GM18498 (cell line): Measurements from ENCODE around the gene ZBTB24.
"Not testable (repeated sequence)": the region's sequence is repeated elsewhere in the genome, so short reads cannot be mapped to it uniquely, and the experiment has no call there.

Experiments used
- ATAC-seq: cut with Tn5 transposase; IDR thresholded peaks from one replicate; pipeline ENCODE4 v1.9.1; 2021; ENCODE audit warnings: mild to moderate bottlenecking, moderate library complexity; ENCODE audit not compliant: unreplicated experiment

ZBTB24 gene

DNA sequence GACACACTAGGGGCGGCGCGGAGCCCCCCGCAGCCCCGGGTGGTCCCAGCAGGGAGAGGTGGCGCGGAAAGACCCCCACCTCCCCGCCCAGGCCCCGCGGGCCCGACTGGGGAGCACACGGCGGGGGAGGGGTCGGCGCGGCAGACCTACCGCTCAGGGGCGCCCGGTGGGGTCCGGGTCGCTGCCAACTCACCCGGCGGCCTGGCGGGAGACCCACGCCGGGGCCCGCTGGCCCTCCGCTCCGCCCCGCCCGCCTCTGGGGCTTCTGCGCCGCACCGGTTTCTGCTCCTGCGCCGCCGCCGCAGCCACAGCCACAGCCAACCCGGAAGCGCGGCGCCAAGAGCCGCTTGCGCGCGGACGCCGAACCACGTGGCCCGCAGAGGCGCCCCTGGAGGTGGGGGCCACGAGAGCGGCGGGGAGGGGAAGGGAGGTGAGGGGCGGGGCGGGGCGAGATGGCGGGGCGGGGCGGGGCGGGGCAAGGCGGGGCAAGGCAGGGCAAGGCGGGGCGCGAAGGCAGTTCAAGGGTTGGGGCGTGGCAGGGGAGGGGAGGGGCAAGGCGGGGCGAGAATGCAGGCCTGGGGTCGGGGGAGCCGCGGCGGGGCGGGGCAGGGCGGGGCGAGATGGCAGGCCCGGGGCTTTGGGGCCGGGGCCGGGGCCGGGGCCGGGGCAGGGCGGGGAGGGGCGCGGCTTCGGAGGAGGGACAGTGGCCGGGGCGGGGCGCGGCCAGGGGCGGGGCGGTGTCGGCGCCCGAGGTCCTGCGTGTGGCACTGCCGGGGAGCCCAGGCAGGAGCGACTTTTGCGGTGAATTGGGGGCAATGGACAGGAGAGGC lies at the start of gene ZBTB24:
TSS of gene ZBTB24 (minus strand) at position 315 of the 830 bp plus-strand sequence. CDS start 1,193 bp downstream, outside the sequence.
- peak; percentile 92 for ATAC-seq

- no peak for ATAC-seq
Measured at GRCh38 chr6:109531446-109531845, 48.4 kb upstream of the ZBTB24 start.

DNA sequence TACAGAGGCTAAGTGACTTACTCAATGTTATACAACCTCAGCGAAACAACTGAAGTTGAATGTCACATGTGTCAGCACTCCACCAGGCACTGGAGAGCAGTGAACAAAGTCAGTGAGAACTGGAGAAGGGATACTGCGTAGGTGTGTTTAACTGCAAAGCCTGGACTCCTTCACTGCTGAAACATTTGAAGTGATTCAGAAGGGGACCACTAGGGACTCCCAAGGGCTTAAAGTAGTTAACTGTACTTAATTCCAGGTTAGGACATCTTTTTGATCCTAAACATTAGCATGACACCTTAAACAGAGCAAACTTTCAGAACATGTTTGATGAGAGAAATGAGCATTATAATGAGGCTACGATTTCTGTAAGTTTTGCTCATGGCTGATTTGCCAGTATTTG lies 45.0 kb upstream of the ZBTB24 start:
- no peak for ATAC-seq

DNA sequence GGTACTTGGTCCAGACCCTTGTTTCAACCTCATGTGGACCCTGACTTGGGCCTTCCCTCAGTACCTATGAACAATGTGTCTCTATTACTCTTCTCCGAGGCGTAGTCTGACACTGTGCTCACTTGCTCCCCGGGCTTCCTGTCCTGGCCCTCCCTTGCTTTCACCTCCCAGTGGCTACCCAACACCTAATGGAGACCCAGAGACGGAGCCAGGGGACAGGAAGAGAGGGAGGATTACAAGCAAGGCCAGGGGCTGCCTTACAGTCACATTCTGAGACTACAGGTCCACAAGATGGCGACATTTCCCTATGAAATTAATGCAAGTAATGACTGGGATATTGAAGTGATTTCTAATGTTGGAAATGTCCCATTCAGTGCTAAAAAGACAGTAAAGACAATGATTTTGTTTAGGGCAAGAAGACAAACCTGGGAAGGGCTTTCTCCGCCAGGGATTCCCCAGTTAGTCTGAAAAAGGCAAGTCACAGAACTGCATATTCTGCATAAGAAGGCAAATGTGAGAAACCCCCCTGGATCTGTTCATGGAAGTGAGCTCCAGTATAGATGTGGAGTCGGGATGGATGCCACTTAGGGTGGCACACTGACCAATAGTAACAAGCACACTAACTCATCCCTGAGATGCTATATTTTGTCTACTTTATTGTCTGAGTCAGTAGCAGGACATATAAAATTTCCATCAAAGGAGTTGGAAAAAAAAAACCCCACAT lies 44.0 kb upstream of the ZBTB24 start:
- ATAC-seq = peak; percentile 70

DNA sequence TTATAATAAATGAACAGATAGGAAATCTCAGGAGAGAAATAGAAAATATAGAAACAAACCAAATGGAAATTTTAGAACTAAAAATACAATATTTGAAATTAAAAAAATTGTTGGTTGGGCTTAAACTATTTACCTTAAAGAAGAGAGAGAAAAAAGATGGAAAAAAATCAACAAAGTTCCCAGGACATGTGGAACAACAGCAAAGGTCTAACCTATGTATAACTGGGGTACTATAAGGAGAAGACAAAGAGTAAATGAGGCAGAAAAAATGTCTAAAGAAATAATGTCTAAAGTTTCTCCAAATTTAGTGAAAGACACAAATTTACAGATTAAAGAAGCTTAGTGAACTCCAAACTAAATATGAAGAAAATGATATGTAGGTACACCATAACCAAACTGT lies 41.1 kb upstream of the ZBTB24 start:
- no peak for ATAC-seq

GRCh38 chr6:109523478-109523877 lies 40.5 kb upstream of the ZBTB24 start:
- ATAC-seq = no peak

- no peak for ATAC-seq
Measured at GRCh38 chr6:109521080-109521479, 38.1 kb upstream of the ZBTB24 start.

GRCh38 chr6:109519647-109520046 lies 36.6 kb upstream of the ZBTB24 start:
- ATAC-seq = not testable (repeated sequence)

GRCh38 chr6:109516929-109517328 lies 33.9 kb upstream of the ZBTB24 start:
- no peak for ATAC-seq

GRCh38 chr6:109515781-109516409 lies 32.9 kb upstream of the ZBTB24 start:
- ATAC-seq = no peak

DNA sequence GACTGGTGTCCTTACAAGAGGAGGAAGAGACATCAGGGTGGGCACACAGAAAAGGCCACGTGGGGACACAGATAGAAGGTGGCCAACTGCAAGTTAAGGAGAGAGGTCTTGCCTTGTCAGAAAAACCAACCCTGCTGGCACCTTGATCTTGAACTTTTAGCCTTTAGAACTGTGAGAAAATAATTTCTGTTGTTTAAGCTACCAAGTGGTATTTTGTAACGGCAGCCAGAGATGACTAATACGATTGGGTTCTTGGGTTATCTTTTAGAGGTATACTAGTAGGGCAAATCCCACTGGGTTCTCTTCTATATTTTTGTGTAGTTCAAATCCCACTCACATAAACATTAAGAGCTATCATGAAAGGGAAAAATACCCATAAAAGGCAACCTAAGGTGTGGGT lies 31.9 kb upstream of the ZBTB24 start:
- no peak for ATAC-seq

DNA sequence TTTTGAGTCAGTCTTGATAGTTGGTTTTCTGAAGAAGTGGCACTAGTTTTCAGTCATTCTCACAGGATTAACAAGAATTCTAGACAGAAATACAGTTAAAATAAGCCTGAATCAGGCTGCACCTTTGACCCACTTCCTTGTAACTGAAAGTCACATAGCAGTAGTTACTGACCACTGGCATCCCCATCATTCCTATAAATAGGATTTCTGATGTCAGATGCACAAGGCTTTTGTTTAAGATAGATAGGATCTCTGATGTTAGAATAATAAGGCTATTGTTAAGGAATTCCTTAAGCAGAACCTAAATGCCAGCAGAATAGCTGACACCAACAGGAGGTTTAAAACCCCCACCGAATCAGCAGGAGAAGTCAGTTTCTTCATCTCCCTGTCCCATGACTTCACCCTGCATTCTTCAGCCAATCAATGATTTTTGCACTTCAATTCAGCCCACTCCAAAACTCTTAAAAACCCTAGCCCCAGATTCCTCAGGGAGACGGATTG lies 30.6 kb upstream of the ZBTB24 start:
- no peak for ATAC-seq

- no peak for ATAC-seq
Measured at GRCh38 chr6:109512271-109512817, 29.3 kb upstream of the ZBTB24 start.

- ATAC-seq = no peak
Measured at GRCh38 chr6:109511832-109512231, 28.8 kb upstream of the ZBTB24 start.

DNA sequence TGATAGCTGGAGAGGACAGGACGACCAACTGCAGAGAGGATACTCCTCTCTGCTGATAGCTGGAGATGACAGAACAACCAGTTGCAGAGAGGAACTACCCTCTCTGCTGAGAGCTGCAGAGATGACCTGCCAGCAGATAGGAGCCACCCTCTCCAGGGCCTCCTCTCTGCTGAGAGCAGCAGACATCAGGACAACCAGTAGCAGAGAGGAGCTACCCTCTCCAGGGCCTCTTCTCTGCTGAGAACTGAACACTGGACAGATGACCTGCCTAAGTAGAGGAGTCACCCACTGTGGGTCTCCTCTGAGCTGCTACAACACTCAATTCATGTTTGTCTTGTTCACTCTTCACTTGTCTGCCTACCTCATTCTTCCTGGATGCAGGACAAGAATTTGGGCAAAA lies 27.3 kb upstream of the ZBTB24 start:
- no peak for ATAC-seq

DNA sequence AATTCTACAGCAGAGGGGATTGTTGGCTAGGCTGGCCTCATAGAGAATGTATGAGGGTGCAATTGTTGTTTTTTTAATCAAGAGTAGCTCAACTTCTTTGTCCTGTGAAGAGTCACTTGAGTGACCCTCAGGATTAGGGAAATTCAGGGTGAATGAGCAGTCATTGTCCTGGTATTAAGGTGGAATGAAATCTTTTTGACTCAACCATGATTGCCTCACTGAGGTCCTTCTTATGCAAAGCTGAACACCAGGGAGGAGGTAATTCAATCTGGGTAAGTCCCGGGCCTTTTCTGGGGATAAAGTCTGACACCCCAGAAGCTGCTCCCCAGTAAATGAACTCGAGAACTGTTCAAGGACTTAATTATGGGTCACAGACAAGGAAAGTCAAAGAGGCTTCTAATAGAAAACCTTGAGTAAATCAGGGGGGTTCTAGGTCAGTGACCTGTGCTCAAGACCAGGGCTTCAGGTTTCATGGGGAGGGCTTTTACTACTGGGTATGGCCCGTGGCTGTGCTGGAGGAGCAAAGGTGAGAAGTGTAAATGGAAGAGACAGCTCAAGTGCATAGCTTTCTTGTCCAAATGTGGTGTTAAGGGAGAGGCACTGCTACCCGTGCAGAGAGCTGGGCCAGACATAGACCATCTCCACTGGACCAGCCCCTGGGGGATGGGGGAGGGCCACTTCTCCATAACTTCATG lies 25.3 kb upstream of the ZBTB24 start:
- no peak for ATAC-seq

- no peak for ATAC-seq
Measured at GRCh38 chr6:109507490-109508072, 24.6 kb upstream of the ZBTB24 start.

GRCh38 chr6:109506841-109507240 lies 23.8 kb upstream of the ZBTB24 start:
- ATAC-seq = no peak

DNA sequence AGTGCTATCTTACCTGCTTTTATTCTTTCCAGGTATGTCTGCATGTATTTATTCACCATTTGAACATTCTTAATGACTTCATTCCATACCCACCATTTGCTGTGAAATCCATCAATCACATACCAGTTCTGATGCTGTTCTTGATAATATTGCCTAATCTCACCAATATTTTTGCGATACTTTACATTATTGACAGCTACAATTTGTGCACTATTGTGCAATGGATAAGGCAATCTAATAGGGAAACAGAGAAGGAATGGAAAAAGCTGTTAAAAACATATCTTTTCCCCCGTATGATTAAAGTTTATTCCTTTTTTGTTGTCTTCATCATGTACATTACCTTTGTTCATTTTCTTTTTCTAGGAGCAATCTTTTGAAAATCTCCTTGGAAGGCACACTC lies 23.3 kb upstream of the ZBTB24 start:
- ATAC-seq = no peak
